Measurements from ENCODE around the gene LRP1-AS.

DNA sequence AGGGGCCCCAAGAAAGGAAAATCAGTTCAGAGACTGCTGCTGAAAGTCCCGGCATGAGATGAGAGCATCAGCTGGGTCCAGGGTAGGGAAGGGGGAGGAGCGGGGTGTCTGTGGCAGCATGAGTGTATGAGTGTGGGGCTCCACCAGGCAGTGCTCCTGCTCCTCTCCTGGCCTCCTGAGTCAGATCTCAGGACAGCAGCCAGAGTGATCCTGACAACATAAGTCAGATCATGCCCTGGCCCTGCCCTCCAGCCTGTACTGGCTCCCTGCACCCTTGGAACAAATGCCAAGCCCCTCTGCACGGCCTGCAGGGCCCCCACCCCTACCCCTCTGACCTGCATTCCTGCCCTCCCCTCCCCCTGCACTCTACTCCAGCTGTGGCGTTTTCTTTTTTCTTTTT, 24.2 kb upstream of the LRP1-AS start:
- TF ChIP-seq, protein P1, sequence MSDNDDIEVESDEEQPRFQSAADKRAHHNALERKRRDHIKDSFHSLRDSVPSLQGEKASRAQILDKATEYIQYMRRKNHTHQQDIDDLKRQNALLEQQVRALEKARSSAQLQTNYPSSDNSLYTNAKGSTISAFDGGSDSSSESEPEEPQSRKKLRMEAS (IDR thresholded peaks at IDR 0.05; ENCODE audit: low read depth, low read length) = no peak
- TF ChIP-seq, protein P2, sequence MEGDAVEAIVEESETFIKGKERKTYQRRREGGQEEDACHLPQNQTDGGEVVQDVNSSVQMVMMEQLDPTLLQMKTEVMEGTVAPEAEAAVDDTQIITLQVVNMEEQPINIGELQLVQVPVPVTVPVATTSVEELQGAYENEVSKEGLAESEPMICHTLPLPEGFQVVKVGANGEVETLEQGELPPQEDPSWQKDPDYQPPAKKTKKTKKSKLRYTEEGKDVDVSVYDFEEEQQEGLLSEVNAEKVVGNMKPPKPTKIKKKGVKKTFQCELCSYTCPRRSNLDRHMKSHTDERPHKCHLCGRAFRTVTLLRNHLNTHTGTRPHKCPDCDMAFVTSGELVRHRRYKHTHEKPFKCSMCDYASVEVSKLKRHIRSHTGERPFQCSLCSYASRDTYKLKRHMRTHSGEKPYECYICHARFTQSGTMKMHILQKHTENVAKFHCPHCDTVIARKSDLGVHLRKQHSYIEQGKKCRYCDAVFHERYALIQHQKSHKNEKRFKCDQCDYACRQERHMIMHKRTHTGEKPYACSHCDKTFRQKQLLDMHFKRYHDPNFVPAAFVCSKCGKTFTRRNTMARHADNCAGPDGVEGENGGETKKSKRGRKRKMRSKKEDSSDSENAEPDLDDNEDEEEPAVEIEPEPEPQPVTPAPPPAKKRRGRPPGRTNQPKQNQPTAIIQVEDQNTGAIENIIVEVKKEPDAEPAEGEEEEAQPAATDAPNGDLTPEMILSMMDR (IDR thresholded peaks at IDR 0.05; ENCODE audit: low read depth, low read length) = no peak
- no peak for TF ChIP-seq POLR2A (IDR thresholded peaks at IDR 0.05; ENCODE audit: extremely low read depth, insufficient read length)
